Vagina (tissue), 2 donors: ENCODE results near the gene DXO. TPM values are rescaled to one million over a fixed set of nuclear protein-coding genes. Genes with fewer than 3 reads are reported as not detected.

Experiments
- DNase-seq, 2 donors: peaks; one replicate each; pipeline ENCODE4 v3.0.0-alpha.2; 2017; ENCODE audit errors: extremely low spot score in 2 of 2
- H3K27ac ChIP-seq: fragments of 200-600 bp; sonication (generic); one replicate; pipeline ENCODE4 v1.5.1; 2019
- H3K27me3 ChIP-seq: fragments of 200-600 bp; sonication (generic); one replicate; pipeline ENCODE4 v1.5.1; 2019
- H3K36me3 ChIP-seq, 2 donors: fragments of 200-600 bp; sonication (generic); one replicate each; pipeline ENCODE4 v1.5.1; 2017 to 2019
- H3K4me1 ChIP-seq: fragments of 200-600 bp; sonication (generic); one replicate; pipeline ENCODE4 v1.5.1; 2019
- H3K4me3 ChIP-seq, 2 donors: fragments of 200-600 bp; sonication (generic); 1 replicate in 1 of 2; 2 replicates in 1 of 2; pipeline ENCODE4 v1.5.1; 2016 to 2019
- H3K9me3 ChIP-seq: fragments of 200-600 bp; sonication (generic); one replicate; pipeline ENCODE4 v1.5.1; 2019
- CTCF ChIP-seq, 3 experiments: fragments of 450-650 bp in 2 of 3; fragments of 200-600 bp in 1 of 3; sonication (generic) in 1 of 3; IDR thresholded peaks; one replicate each; pipeline ENCODE4 v1.5.1; 2017 to 2019; ENCODE audit warnings: antibody characterized with exemption in 3 of 3, mild to moderate bottlenecking in 2 of 3, moderate library complexity in 2 of 3
- POLR2A ChIP-seq, 2 donors: fragments of 450-650 bp; IDR thresholded peaks; one replicate each; pipeline ENCODE4 v1.6.1; 2017; ENCODE audit warnings: antibody characterized with exemption in 2 of 2, mild to moderate bottlenecking in 2 of 2, moderate library complexity in 2 of 2
- POLR2AphosphoS5 ChIP-seq, 2 donors: sonication (generic); formaldehyde crosslinking; IDR thresholded peaks; one replicate each; pipeline ENCODE4 v1.9.0; 2017; ENCODE audit warnings: antibody characterized with exemption in 2 of 2, mild to moderate bottlenecking in 2 of 2, low read depth in 1 of 2; ENCODE audit not compliant: insufficient read depth in 1 of 2
- intact Hi-C: fragments of 100-400 bp; cut with DNase I; formaldehyde crosslinking; loops from one replicate; pipeline ENCODE4 v1.15.1; 2023
- total RNA-seq: library from RNA; depleted of rRNA; stranded (reverse); fragments of >200 nt; gene quantifications from one replicate; pipeline ENCODE4 v1.2.3, GENCODE V29; 2016

DXO gene
- total RNA-seq, 1 donor from 2014 or later: 15.5 TPM

GRCh38 chr6:31946370-31946885, 25.5 kb downstream of the DXO start:
- DNase-seq: no peak
- Histone ChIP-seq H3K4me3 (no peak overlapping the region), H3K4me1 (peaks cover 19% of the 10 kb centered on the region), H3K27me3 (no peaks in the 10 kb centered on the region), H3K36me3 (peaks cover 0 to 2% of the 10 kb centered on the region in 2 donors), H3K9me3 (no peaks in the 10 kb centered on the region), H3K27ac (peak overlapping the region; percentile 82)
- intact Hi-C loops: loop anchor here (5.0 kb wide), 1 partner anchor 44 kb away; the partner anchor contains the start of gene ZBTB12
- TF ChIP-seq POLR2AphosphoS5 (IDR thresholded peaks at IDR 0.05; ENCODE audit: insufficient read depth in 1 of 2, low read depth in 1 of 2) (no peak), POLR2A (IDR thresholded peaks at IDR 0.05) (no peak), CTCF (IDR thresholded peaks at IDR 0.05) (no peak)

GRCh38 chr6:31945507-31946369, 26.2 kb downstream of the DXO start, which contains the start of gene CFB:
CFB (plus strand) TSS chr6:31946095; CDS start chr6:31946222, 127 bp downstream.
- Histone ChIP-seq H3K27ac (peak within 1 kb of the TSS; percentile 82), H3K27me3 (no peaks in the 10 kb centered on the region), H3K36me3 (no peaks in the 10 kb centered on the region), H3K9me3 (no peaks in the 10 kb centered on the region), H3K4me1 (peaks cover 19% of the 10 kb centered on the region), H3K4me3 (peak within 1 kb of the TSS; percentile 17 to 20)
- intact Hi-C loops: loop anchor here (5.0 kb wide), 1 partner anchor 43 kb away; the partner anchor contains the start of gene ZBTB12
- TF ChIP-seq CTCF (IDR thresholded peaks at IDR 0.05) (no peak), POLR2AphosphoS5 (IDR thresholded peaks at IDR 0.05; ENCODE audit: insufficient read depth in 1 of 2, low read depth in 1 of 2) (peak; percentile 62 to 68)
- DNase-seq: peak in 1 of 2 donors; percentile 96

- H3K4me3 ChIP-seq: peak overlapping the region in 1 of 2 donors; percentile 17
- peak overlapping the region; percentile 82 for H3K27ac ChIP-seq
- no peak for DNase-seq
- H3K9me3 ChIP-seq: no peaks in the 10 kb centered on the region
- H3K27me3 ChIP-seq: no peaks in the 10 kb centered on the region
- H3K36me3 ChIP-seq: no peaks in the 10 kb centered on the region
- peaks cover 19% of the 10 kb centered on the region for H3K4me1 ChIP-seq
- TF ChIP-seq CTCF (IDR thresholded peaks at IDR 0.05): no peak
- TF ChIP-seq POLR2AphosphoS5 (IDR thresholded peaks at IDR 0.05; ENCODE audit: insufficient read depth in 1 of 2, low read depth in 1 of 2): no peak
- no peak for TF ChIP-seq POLR2A (IDR thresholded peaks at IDR 0.05)
- intact Hi-C loops: loop anchor here (5.0 kb wide), 1 partner anchor 43 kb away; the partner anchor contains the start of gene ZBTB12
Observed at GRCh38 chr6:31945154-31945506, 26.8 kb downstream of the DXO start.

- no peak for TF ChIP-seq CTCF (IDR thresholded peaks at IDR 0.05)
- no peak for TF ChIP-seq POLR2A (IDR thresholded peaks at IDR 0.05)
- no peak for TF ChIP-seq POLR2AphosphoS5 (IDR thresholded peaks at IDR 0.05; ENCODE audit: insufficient read depth in 1 of 2, low read depth in 1 of 2)
- H3K4me1 ChIP-seq: peaks cover 19% of the 10 kb centered on the region
- H3K36me3 ChIP-seq: no peaks in the 10 kb centered on the region
- no peak overlapping the region for H3K4me3 ChIP-seq
- intact Hi-C loops: no loop called here
- no peak for DNase-seq
- H3K27me3 ChIP-seq: no peaks in the 10 kb centered on the region
- no peak overlapping the region for H3K27ac ChIP-seq
- no peaks in the 10 kb centered on the region for H3K9me3 ChIP-seq
Observed at GRCh38 chr6:31943742-31944141, 28.2 kb downstream of the DXO start.
